ENCODE results near the gene GATA1.

GATA1 gene

DNA sequence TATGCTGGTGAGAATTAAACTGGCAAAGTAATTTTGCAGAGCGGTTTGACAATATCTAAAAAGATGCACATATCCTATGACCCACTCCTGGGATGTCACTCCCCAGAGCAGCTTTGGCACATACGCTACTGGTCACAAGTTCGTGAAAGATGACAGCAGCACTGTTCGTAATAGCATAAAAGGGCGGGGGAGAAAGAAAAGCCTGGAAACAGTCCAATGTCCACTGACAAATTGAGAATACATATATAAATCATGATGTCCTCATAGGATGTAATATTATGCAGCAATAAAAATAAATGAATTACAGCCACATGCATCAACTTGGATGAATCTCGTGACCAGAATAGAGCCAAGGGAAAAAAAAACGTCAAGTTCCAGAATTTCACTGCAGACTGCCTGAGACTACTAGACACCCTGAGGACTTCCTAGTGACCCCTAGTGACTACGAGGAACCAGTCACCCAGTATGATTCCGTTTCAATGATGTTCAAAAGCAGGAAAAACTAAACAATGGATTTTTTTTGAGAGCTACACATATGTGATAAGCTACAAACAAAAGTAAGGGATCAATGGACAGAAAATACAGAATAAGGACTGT lies 47.2 kb downstream of the GATA1 start:
- no peak for TF ChIP-seq GATA3 (IDR thresholded peaks at IDR 0.05; ENCODE audit: low read depth, low read length)
- no peak for TF ChIP-seq GATA2 (IDR thresholded peaks at IDR 0.05; ENCODE audit: low read depth, low read length)

- TF ChIP-seq GATA3 (IDR thresholded peaks at IDR 0.05; ENCODE audit: low read depth, low read length) (no peak), GATA2 (IDR thresholded peaks at IDR 0.05; ENCODE audit: low read depth, low read length) (no peak)
These were observed 48.0 kb downstream of the GATA1 start for GRCh38 chrX:48834383-48834709.

DNA sequence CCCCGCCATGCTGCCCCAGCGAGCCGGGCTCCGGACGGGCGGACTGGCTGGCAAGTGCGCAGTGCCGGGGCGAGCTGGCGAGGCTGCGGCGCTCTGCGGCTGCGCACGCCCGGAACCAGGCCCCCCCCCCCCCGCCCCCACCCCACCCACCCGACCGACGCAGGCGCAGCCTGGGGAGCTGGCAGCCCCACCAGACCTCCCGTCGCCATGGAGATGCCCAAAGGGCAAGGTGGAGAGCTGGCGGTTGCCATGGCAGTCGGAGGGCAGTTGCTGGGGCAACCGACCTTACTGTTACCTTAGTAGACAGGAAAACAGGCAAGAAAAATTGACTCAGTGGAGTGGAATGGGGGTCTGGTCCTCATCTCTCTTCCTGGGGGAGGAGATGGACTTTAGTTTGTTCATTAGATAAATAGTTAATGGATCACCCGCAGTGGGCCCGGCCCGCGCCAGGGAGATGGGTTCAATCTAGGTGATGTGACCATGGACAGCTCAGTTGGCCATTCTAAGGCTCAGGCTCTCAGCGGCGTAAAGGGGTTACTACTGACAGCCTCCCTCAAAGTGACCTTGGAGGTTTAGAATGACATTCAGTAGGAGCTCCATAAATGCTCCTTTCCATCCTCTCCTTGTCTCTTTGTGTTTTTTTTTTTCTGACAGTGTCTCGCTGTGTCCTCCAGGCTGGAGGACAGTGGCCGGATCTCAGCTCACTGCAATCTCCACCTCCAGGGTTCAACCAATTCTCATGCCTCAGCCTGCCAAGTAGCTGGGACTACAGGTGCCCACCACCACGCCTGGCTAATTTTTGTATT lies 49.3 kb downstream of the GATA1 start, which contains the start of gene PCSK1N:
TSS of gene PCSK1N (minus strand) at position 87 of the 806 bp plus-strand sequence. CDS start at position 9, 78 bp downstream.
- TF ChIP-seq GATA2 (IDR thresholded peaks at IDR 0.05; ENCODE audit: low read depth, low read length) (no peak), GATA3 (IDR thresholded peaks at IDR 0.05; ENCODE audit: low read depth, low read length) (no peak)

DNA sequence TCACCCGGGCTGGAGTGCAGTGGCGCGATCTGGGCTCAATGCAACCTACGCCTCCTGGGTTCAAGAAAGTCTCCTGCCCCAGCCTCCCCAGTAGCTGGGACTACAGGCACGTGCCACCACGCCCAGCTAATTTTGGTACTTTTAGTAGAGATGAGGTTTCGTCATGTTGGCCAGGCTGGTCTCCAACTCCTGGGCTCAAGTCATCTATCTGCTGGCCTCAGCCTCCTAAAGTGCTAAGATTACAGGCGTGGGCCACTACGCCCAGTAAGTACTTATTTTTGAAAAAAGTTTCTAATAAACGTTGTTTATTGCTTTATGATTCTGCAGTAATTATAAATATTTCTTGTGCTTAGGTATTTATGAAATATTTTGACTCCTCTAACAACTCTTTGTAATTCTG lies 53.3 kb downstream of the GATA1 start:
- no peak for TF ChIP-seq GATA2 (IDR thresholded peaks at IDR 0.05; ENCODE audit: low read depth, low read length)
- no peak for TF ChIP-seq GATA3 (IDR thresholded peaks at IDR 0.05; ENCODE audit: low read depth, low read length)

Data from SH-SY5Y (cell line).